Testis (tissue), 3 donors: ENCODE results near the gene PPY. TPM values are rescaled to one million over a fixed set of nuclear protein-coding genes. Genes with fewer than 3 reads are reported as not detected.
A peak's percentile ranks its signal among the peaks of the same experiment; 100 is the strongest.

Source experiments
- DNase-seq: peaks from one replicate; pipeline ENCODE4 v3.0.0-alpha.2; 2019
- H3K27ac ChIP-seq, 2 donors: fragments of 200-600 bp; sonication (generic); one replicate each; pipeline ENCODE4 v1.5.1; 2019
- H3K27me3 ChIP-seq: fragments of 200-600 bp; sonication (generic); one replicate; pipeline ENCODE4 v1.5.1; 2019
- H3K36me3 ChIP-seq: fragments of 200-600 bp; sonication (generic); one replicate; pipeline ENCODE4 v1.5.1; 2017; ENCODE audit warnings: low read depth; ENCODE audit errors: missing control alignments
- H3K4me1 ChIP-seq: fragments of 200-600 bp; sonication (generic); one replicate; pipeline ENCODE4 v1.5.1; 2019
- H3K4me3 ChIP-seq, 2 donors: fragments of 200-600 bp; sonication (generic); one replicate each; pipeline ENCODE4 v1.5.1; 2017 to 2019
- H3K9me3 ChIP-seq: fragments of 200-600 bp; sonication (generic); one replicate; pipeline ENCODE4 v1.5.1; 2017
- CTCF ChIP-seq, 3 experiments: fragments of 450-650 bp in 2 of 3; fragments of 200-600 bp in 1 of 3; sonication (generic) in 1 of 3; IDR thresholded peaks; one replicate each; pipeline ENCODE4 v1.5.1; 2016 to 2019; ENCODE audit warnings: antibody characterized with exemption in 3 of 3, mild to moderate bottlenecking in 2 of 3, moderate library complexity in 1 of 3
- POLR2A ChIP-seq: fragments of 450-650 bp; IDR thresholded peaks from one replicate; pipeline ENCODE4 v1.6.1; 2017; ENCODE audit warnings: antibody characterized with exemption, mild to moderate bottlenecking, moderate library complexity
- WGBS, 2 donors: methylation state at CpG; one replicate each; pipeline ENCODE4 v1.1.5; 2018; 5-methylcytosine and 5-hydroxymethylcytosine counted together
- intact Hi-C: fragments of 100-400 bp; cut with DNase I; formaldehyde crosslinking; loops from one replicate; pipeline ENCODE4 v1.15.1; 2023; ENCODE audit warnings: low total_unique reads
- polyA plus RNA-seq: library from polyadenylated mRNA; stranded (reverse); fragments of 350-450 nt; fragmentation: Illumina TruSeq; extraction: RNeasy Lipid Tissue Mini Kit (QIAGEN cat#74804); gene quantifications from one replicate; pipeline ENCODE4 v1.2.3, GENCODE V29; 2014; ENCODE audit warnings: low read depth, low replicate concordance; ENCODE audit not compliant: insufficient read depth
- total RNA-seq, 2 donors: library from RNA; depleted of rRNA; stranded (reverse); fragments of >200 nt; gene quantifications; one replicate each; pipeline ENCODE4 v1.2.3, GENCODE V29; 2016

The PPY gene
- total and polyA plus RNA-seq, 3 donors from 2014 or later: 0.99 TPM; not detected in 2

GRCh38 chr17:43909537-43910231, 32.6 kb downstream of the PPY start:
- no peak for DNase-seq
- no peak overlapping the region for H3K27ac ChIP-seq
- H3K4me3 ChIP-seq: no peak overlapping the region
- H3K4me1 ChIP-seq: peaks cover 13% of the 10 kb centered on the region
- TF ChIP-seq POLR2A: no peak
- no peak for TF ChIP-seq CTCF (IDR thresholded peaks at IDR 0.05)
- H3K27me3 ChIP-seq: no peaks in the 10 kb centered on the region
- H3K9me3 ChIP-seq: no peaks in the 10 kb centered on the region
- H3K36me3 ChIP-seq: no peaks in the 10 kb centered on the region
- 39 to 47% methylated on average over 7 of the region's 7 CpGs for WGBS, 2 donors
- intact Hi-C loops: no loop called here

GRCh38 chr17:43907998-43908721, 34.1 kb downstream of the PPY start:
- no peaks in the 10 kb centered on the region for H3K9me3 ChIP-seq
- H3K27ac ChIP-seq: peak overlapping the region; percentile 81 to 84
- 12 to 14% methylated on average over 23 to 26 of the region's 26 CpGs for WGBS, 2 donors
- H3K27me3 ChIP-seq: no peaks in the 10 kb centered on the region
- peaks cover 13% of the 10 kb centered on the region for H3K4me1 ChIP-seq
- no peaks in the 10 kb centered on the region for H3K36me3 ChIP-seq
- DNase-seq: peak; percentile 83
- TF ChIP-seq CTCF (IDR thresholded peaks at IDR 0.05) (no peak), POLR2A (no peak)
- intact Hi-C loops: no loop called here
- peak overlapping the region; percentile 78 to 87 for H3K4me3 ChIP-seq

GRCh38 chr17:43907425-43907981, 34.8 kb downstream of the PPY start, which contains the start of gene MPP2:
Gene MPP2 (minus strand): TSS chr17:43907536. CDS start chr17:43904460, 3,076 bp downstream.
- H3K4me3 ChIP-seq: peak within 1 kb of the TSS; percentile 78 to 87
- intact Hi-C loops: no loop called here
- peak within 1 kb of the TSS; percentile 81 to 84 for H3K27ac ChIP-seq
- TF ChIP-seq CTCF (IDR thresholded peaks at IDR 0.05) (peak in 1 of 3 experiments; percentile 24), POLR2A (no peak)
- no peaks in the 10 kb centered on the region for H3K9me3 ChIP-seq
- peaks cover 13% of the 10 kb centered on the region for H3K4me1 ChIP-seq
- 0 to 1% methylated on average over 34 to 36 of the region's 36 CpGs for WGBS, 2 donors
- peak; percentile 92 for DNase-seq
- no peaks in the 10 kb centered on the region for H3K36me3 ChIP-seq
- H3K27me3 ChIP-seq: no peaks in the 10 kb centered on the region

GRCh38 chr17:43906951-43907424, 35.3 kb downstream of the PPY start:
- TF ChIP-seq POLR2A (no peak), CTCF (IDR thresholded peaks at IDR 0.05) (no peak)
- Histone ChIP-seq H3K4me1 (peaks cover 13% of the 10 kb centered on the region), H3K36me3 (no peaks in the 10 kb centered on the region), H3K27ac (peak overlapping the region; percentile 81 to 84), H3K4me3 (peak overlapping the region; percentile 78 to 87), H3K9me3 (no peaks in the 10 kb centered on the region), H3K27me3 (no peaks in the 10 kb centered on the region)
- WGBS, 2 donors: 0 to 1% methylated on average over 19 to 29 of the region's 29 CpGs
- DNase-seq: no peak
- intact Hi-C loops: no loop called here
